ENCODE results near the gene DIP2C. TPM values are rescaled to one million over a fixed set of nuclear protein-coding genes. Genes with fewer than 3 reads are reported as not detected.
A peak's percentile ranks its signal among the peaks of the same experiment; 100 is the strongest.

Gene DIP2C
- total RNA-seq, 2 donors from 2014 or later: 21.1 to 23.8 TPM

GRCh38 chr10:458421-458851, 231.0 kb downstream of the DIP2C start:
- Histone ChIP-seq H3K4me1 (peaks cover 0 to 20% of the 10 kb centered on the region in 2 donors), H3K4me3 (no peak overlapping the region), H3K27ac (peak overlapping the region; percentile 69 to 81), H3K9me3 (no peaks in the 10 kb centered on the region), H3K36me3 (no peaks in the 10 kb centered on the region), H3K27me3 (no peaks in the 10 kb centered on the region)
- TF ChIP-seq CTCF (IDR thresholded peaks at IDR 0.05): no peak
- DNase-seq (ENCODE audit: low spot score): no peak

- no peaks in the 10 kb centered on the region for H3K36me3 ChIP-seq
- H3K4me3 ChIP-seq: no peak overlapping the region
- H3K9me3 ChIP-seq: no peaks in the 10 kb centered on the region
- peaks cover 0 to 23% of the 10 kb centered on the region in 2 donors for H3K4me1 ChIP-seq
- no peak for TF ChIP-seq CTCF (IDR thresholded peaks at IDR 0.05)
- no peak overlapping the region for H3K27ac ChIP-seq
- H3K27me3 ChIP-seq: no peaks in the 10 kb centered on the region
- no peak for DNase-seq (ENCODE audit: low spot score)
Measured at GRCh38 chr10:456486-456885, 233.0 kb downstream of the DIP2C start.

GRCh38 chr10:454860-455259, 234.6 kb downstream of the DIP2C start:
- H3K4me3 ChIP-seq: no peak overlapping the region
- peaks cover 0 to 34% of the 10 kb centered on the region in 2 donors for H3K4me1 ChIP-seq
- no peaks in the 10 kb centered on the region for H3K36me3 ChIP-seq
- DNase-seq (ENCODE audit: low spot score): no peak
- no peaks in the 10 kb centered on the region for H3K9me3 ChIP-seq
- TF ChIP-seq CTCF (IDR thresholded peaks at IDR 0.05): no peak
- peak overlapping the region in 1 of 2 donors; percentile 34 for H3K27ac ChIP-seq
- H3K27me3 ChIP-seq: no peaks in the 10 kb centered on the region

- Histone ChIP-seq H3K4me3 (no peak overlapping the region), H3K4me1 (peaks cover 0 to 33% of the 10 kb centered on the region in 2 donors), H3K9me3 (no peaks in the 10 kb centered on the region), H3K36me3 (no peaks in the 10 kb centered on the region), H3K27me3 (no peaks in the 10 kb centered on the region), H3K27ac (no peak overlapping the region)
- DNase-seq (ENCODE audit: low spot score): no peak
- TF ChIP-seq CTCF (IDR thresholded peaks at IDR 0.05): no peak
Measured at GRCh38 chr10:453647-454046, 235.8 kb downstream of the DIP2C start.

- H3K4me1 ChIP-seq: peaks cover 0 to 24% of the 10 kb centered on the region in 2 donors
- TF ChIP-seq CTCF (IDR thresholded peaks at IDR 0.05): peak in 1 of 2 donors; percentile 22
Measured at GRCh38 chr10:452512-453426, 236.7 kb downstream of the DIP2C start.

More at GRCh38 chr10:452512-453426, 236.7 kb downstream of the DIP2C start:
- H3K27me3 ChIP-seq: no peaks in the 10 kb centered on the region
- H3K36me3 ChIP-seq: no peaks in the 10 kb centered on the region
- H3K9me3 ChIP-seq: no peaks in the 10 kb centered on the region
- no peak overlapping the region for H3K4me3 ChIP-seq
- H3K27ac ChIP-seq: no peak overlapping the region
- DNase-seq (ENCODE audit: low spot score): no peak
